ENCODE data around the gene LRP2. TPM values are rescaled to one million over a fixed set of nuclear protein-coding genes. Genes with fewer than 3 reads are reported as not detected.

LRP2 gene
- total and polyA plus RNA-seq, 2 donors from 2014 or later = 44.7 to 85.4 TPM

- H3K9ac ChIP-seq (ENCODE audit: low read length in 3 of 3) = peak overlapping the region in 1 of 3 donors; percentile 63
- peak; percentile 47 to 75 (median 60) for DNase-seq
- H3K27me3 ChIP-seq (ENCODE audit: control insufficient read depth, insufficient read depth, low read length) = peaks cover 16% of the 10 kb centered on the region
These were observed 1.3 kb upstream of the LRP2 start for GRCh38 chr2:169363560-169364150.

GRCh38 chr2:169362894-169363559, 693 bp upstream of the LRP2 start:
- DNase-seq = peak in 2 of 5 donors; percentile 48 to 58
- no peak for TF ChIP-seq CTCF (IDR thresholded peaks at IDR 0.05; ENCODE audit: borderline replicate concordance, extremely low read depth, insufficient read depth)
- intact Hi-C loops (cut with DNase I) = no loop called here
- H3K4me3 ChIP-seq (ENCODE audit: low read length in 3 of 3) = peak overlapping the region; percentile 67 to 71 (median 69)
- peaks cover 0 to 6% (median 0%) of the 10 kb centered on the region in 3 donors for H3K36me3 ChIP-seq (ENCODE audit: control insufficient read depth in 2 of 3, insufficient read depth in 3 of 3, low read length in 3 of 3)
- H3K9ac ChIP-seq (ENCODE audit: low read length in 3 of 3) = peak overlapping the region in 2 of 3 donors; percentile 40 to 63
- peak overlapping the region; percentile 73 to 83 for H3K27ac ChIP-seq (ENCODE audit: low read depth in 2 of 2, low read length in 2 of 2)
- no peaks in the 10 kb centered on the region for H3K9me3 ChIP-seq (ENCODE audit: control insufficient read depth in 2 of 3, insufficient read depth in 1 of 3, low read length in 3 of 3)
- peaks cover 0 to 20% (median 0%) of the 10 kb centered on the region in 3 donors for H3K4me1 ChIP-seq (ENCODE audit: control insufficient read depth in 2 of 3, insufficient read depth in 2 of 3, low read depth in 1 of 3, low read length in 3 of 3)
- peaks cover 16% of the 10 kb centered on the region for H3K27me3 ChIP-seq (ENCODE audit: control insufficient read depth, insufficient read depth, low read length)
- FAIRE-seq = no peak

More at GRCh38 chr2:169363560-169364150, 1.3 kb upstream of the LRP2 start:
- Histone ChIP-seq H3K36me3 (ENCODE audit: control insufficient read depth in 2 of 3, insufficient read depth in 3 of 3, low read length in 3 of 3) (peaks cover 0 to 6% (median 0%) of the 10 kb centered on the region in 3 donors), H3K27ac (ENCODE audit: low read depth in 2 of 2, low read length in 2 of 2) (peak overlapping the region; percentile 23 to 63), H3K4me3 (ENCODE audit: low read length in 3 of 3) (peak overlapping the region; percentile 16 to 71 (median 67)), H3K9me3 (ENCODE audit: control insufficient read depth in 2 of 3, insufficient read depth in 1 of 3, low read length in 3 of 3) (no peaks in the 10 kb centered on the region), H3K4me1 (ENCODE audit: control insufficient read depth in 2 of 3, insufficient read depth in 2 of 3, low read depth in 1 of 3, low read length in 3 of 3) (peaks cover 0 to 20% (median 0%) of the 10 kb centered on the region in 3 donors)
- FAIRE-seq = no peak
- intact Hi-C loops (cut with DNase I) = no loop called here
- TF ChIP-seq CTCF (IDR thresholded peaks at IDR 0.05; ENCODE audit: borderline replicate concordance, extremely low read depth, insufficient read depth) = no peak

GRCh38 chr2:169361706-169362117, 622 bp downstream of the LRP2 start:
- Histone ChIP-seq H3K27me3 (ENCODE audit: control insufficient read depth, insufficient read depth, low read length) (peaks cover 16% of the 10 kb centered on the region), H3K9ac (ENCODE audit: low read length in 3 of 3) (peak overlapping the region in 1 of 3 donors; percentile 63), H3K4me1 (ENCODE audit: control insufficient read depth in 2 of 3, insufficient read depth in 2 of 3, low read depth in 1 of 3, low read length in 3 of 3) (peaks cover 0 to 20% (median 0%) of the 10 kb centered on the region in 3 donors), H3K27ac (ENCODE audit: low read depth in 2 of 2, low read length in 2 of 2) (peak overlapping the region; percentile 52 to 72), H3K9me3 (ENCODE audit: control insufficient read depth in 2 of 3, insufficient read depth in 1 of 3, low read length in 3 of 3) (no peaks in the 10 kb centered on the region), H3K36me3 (ENCODE audit: control insufficient read depth in 2 of 3, insufficient read depth in 3 of 3, low read length in 3 of 3) (peaks cover 0 to 6% (median 0%) of the 10 kb centered on the region in 3 donors), H3K4me3 (ENCODE audit: low read length in 3 of 3) (peak overlapping the region; percentile 60 to 82 (median 67))
- peak; percentile 48 to 70 (median 64) for DNase-seq
- intact Hi-C loops (cut with DNase I) = no loop called here
- peak; percentile 2 for TF ChIP-seq CTCF (IDR thresholded peaks at IDR 0.05; ENCODE audit: borderline replicate concordance, extremely low read depth, insufficient read depth)
- FAIRE-seq = no peak
